K562 (cell line): Measurements from ENCODE around the gene CRYBA4. TPM values are rescaled to one million over a fixed set of nuclear protein-coding genes. Genes with fewer than 3 reads are reported as not detected.
A peak's percentile ranks its signal among the peaks of the same experiment; 100 is the strongest.

Experiments
- CEBPB ChIP-seq: fragments of 450-650 bp; IDR thresholded peaks from 2 replicates; pipeline ENCODE4 v1.6.1; 2016; ENCODE audit warnings: missing genetic modification characterization, missing compliant biosample characterization
- CHD7 ChIP-seq: fragments of 200-600 bp; sonication (generic); IDR thresholded peaks from one replicate; pipeline ENCODE4 v1.6.1; 2012; ENCODE audit warnings: mild to moderate bottlenecking, low read depth, low read length, inconsistent platforms
- DNMT1 ChIP-seq: fragments of 450-650 bp; IDR thresholded peaks from 2 replicates; pipeline ENCODE4 v1.6.1; 2016; ENCODE audit warnings: antibody characterized with exemption, mild to moderate bottlenecking
- FOXP1 ChIP-seq: sonication (generic); formaldehyde crosslinking; IDR thresholded peaks from 2 replicates; pipeline ENCODE4 v1.8.0; 2022; ENCODE audit warnings: mild to moderate bottlenecking, missing genetic modification reagents
- MLLT1 ChIP-seq, 2 experiments: fragments of 450-650 bp; IDR thresholded peaks; 2 replicates each; pipeline ENCODE4 v1.6.1; 2016
- RNF219 ChIP-seq: fragments of 250-450 bp; sonication (Bioruptor Pico); IDR thresholded peaks from 2 replicates; pipeline ENCODE4 v1.5.0; 2022; ENCODE audit warnings: mild to moderate bottlenecking
- ZBTB33 ChIP-seq: sonication (generic); formaldehyde crosslinking; IDR thresholded peaks from 2 replicates; pipeline ENCODE4 v1.8.1; 2023; ENCODE audit warnings: mild to moderate bottlenecking, missing genetic modification reagents
- ZNF668 ChIP-seq: fragments of 250-450 bp; sonication (Bioruptor Pico); IDR thresholded peaks from 2 replicates; pipeline ENCODE4 v1.8.0; 2022; ENCODE audit warnings: mild to moderate bottlenecking, inconsistent platforms
- polyA plus RNA-seq, 8 experiments: library from polyadenylated mRNA; depleted of rRNA in 4 of 8; stranded (reverse) in 5 of 8; unstranded in 3 of 8; fragments of >200 nt; fragmentation: Nextera tagmentation in 2 of 8; fragmentation: Illumina TruSeq in 1 of 8; extraction: Ambion mirVana in 2 of 8; extraction: Trizol in 1 of 8; gene quantifications; 2 replicates each; pipeline versions ENCODE4 v1.2.1 to v1.2.3, GENCODE V29; 2011 to 2014; ENCODE audit warnings: inconsistent platforms in 1 of 8, missing spikeins in 1 of 8
- total RNA-seq, 7 experiments: library from RNA; depleted of rRNA in 6 of 7; stranded (reverse); fragments of >200 nt in 6 of 7; fragmentation: Illumina TruSeq in 2 of 7; extraction: Trizol in 2 of 7; gene quantifications; 2 replicates each; pipeline versions ENCODE4 v1.2.1 to v1.2.3, GENCODE V29; 2011 to 2021; ENCODE audit warnings: low replicate concordance in 1 of 7

The CRYBA4 gene
- total and polyA plus RNA-seq, 9 of the 15 experiments (the other 6 are each of a cell fraction or from before 2014, with no cell fraction given) = 0.59 to 3.3 (median 1.6) TPM

GRCh38 chr22:26642465-26643417, 21.0 kb downstream of the CRYBA4 start (continued):
- TF ChIP-seq CHD7 = no peak
- TF ChIP-seq ZNF668 (CRISPR knock-in tag) = no peak
- TF ChIP-seq ZBTB33 (CRISPR knock-in tag) = no peak
- TF ChIP-seq MLLT1 (IDR thresholded peaks at IDR 0.05) = peak; percentile 70 to 85; a peak in 3 of 4 replicates
- TF ChIP-seq FOXP1 (CRISPR knock-in tag) = no peak
- TF ChIP-seq DNMT1 = no peak
- TF ChIP-seq RNF219 (CRISPR knock-in tag) = no peak
- no peak for TF ChIP-seq CEBPB (tag)
